Activated CD8-positive, alpha-beta memory T cell treated with anti-CD3 and anti-CD28 coated beads for 36 hours (primary cell): ENCODE results near the gene HLA-DRB1. TPM values are rescaled to one million over a fixed set of nuclear protein-coding genes. Genes with fewer than 3 reads are reported as not detected.
"Not testable (repeated sequence)": the region's sequence is repeated elsewhere in the genome, so short reads cannot be mapped to it uniquely, and the experiment has no call there.

ENCODE experiments used
- CTCF ChIA-PET: fragments of 350-600 bp; sonication (Branson Sonifier 250); formaldehyde crosslinking; loops from one replicate; lab custom pipeline; 2021; ENCODE audit warnings: antibody characterized with exemption; lab: Charles Lee
- POLR2A ChIA-PET: fragments of 350-600 bp; sonication (Branson Sonifier 250); formaldehyde crosslinking; loops from one replicate; lab custom pipeline; 2021; ENCODE audit warnings: antibody characterized with exemption; lab: Charles Lee
- total RNA-seq, 2 experiments: library from RNA; stranded (reverse); gene quantifications; one replicate each; pipeline ENCODE4 v1.2.3, GENCODE V29; 2021

The HLA-DRB1 gene
- total RNA-seq, 2 experiments from 2014 or later: 10.8 to 10.9 TPM

DNA sequence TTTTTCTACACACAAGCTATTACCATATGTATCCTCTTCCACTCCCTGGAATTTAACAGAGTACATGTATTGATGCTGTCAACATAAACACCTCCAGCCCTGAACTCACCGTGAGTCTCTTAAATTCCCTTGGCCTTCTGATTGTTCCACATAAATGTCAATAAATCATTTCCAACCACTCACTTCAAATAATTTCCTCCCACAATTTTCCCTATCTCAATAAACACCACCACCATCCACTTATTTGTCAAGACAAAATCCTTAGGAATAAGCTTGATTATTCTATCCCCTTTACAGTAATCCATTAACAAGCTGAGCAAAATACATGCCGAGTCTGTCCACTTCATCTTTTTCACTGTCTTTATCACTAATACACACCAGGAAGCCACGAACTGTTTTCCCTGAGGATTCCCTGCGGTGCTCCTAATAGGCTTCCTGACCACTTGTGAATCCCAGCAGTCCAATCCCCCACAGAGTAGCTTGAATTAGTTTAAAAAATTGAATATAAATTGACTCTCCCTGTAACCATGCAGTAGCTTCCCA is 19.2 kb downstream of the HLA-DRB1 start:
- CTCF ChIA-PET: no interaction called here
- POLR2A ChIA-PET: no interaction called here

DNA sequence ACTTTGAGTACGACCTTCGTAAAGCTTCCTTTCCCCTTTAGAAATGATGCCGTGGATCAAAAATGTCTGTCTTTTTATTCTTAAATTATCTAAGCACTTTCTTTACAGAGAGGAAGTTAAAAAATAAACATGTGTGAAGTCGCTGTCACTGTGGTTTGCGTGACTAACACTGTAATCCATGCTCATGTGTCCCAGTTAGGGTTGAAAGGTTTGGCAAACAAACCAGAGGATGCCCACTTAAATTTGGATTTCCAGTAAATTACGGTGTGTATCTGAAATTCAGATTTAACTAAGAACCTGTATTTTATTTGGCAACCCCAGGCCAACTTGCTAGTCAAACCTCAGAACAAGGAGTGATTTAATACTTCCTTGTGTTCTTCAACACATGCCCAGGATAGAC is 21.1 kb downstream of the HLA-DRB1 start:
- CTCF ChIA-PET: no interaction called here
- POLR2A ChIA-PET: no interaction called here

DNA sequence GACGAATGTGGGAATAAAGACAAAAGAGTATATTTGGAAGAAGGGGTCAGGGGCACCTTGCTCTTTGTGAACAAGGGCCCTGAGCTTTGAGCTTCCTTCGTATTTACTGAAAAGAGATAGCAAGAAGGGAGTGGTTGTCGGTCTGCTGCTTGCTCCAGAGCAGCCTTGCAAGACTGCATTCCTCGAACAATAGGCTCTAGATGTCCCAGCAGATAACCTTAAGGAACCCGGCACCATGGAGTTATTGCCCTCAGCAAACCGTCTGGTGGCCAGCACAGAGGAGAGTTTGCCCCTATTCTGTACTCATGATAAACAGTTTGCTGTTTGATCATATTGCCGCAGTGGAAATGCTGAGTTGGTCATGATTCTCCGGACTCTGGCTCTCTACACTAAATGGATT is 22.7 kb downstream of the HLA-DRB1 start:
- POLR2A ChIA-PET: no interaction called here
- CTCF ChIA-PET: no interaction called here

DNA sequence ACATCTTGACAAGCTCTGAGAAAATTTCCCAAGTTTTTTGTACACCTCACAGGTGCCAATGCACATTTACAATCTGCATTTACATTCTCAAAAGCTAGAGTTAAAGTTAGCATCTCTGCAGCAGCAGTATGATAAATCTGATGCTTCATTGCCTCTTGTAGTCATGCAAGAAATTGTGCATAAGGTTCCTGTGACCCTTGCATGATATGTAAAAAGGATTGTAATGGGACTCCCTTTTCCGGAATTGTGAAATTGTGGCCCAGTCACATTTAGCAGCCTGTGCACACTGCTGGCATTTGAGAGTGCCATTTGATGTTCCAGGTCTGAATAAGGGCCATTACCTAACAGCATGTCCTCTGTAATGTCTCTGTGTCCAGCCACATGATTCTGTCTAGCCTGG is 24.1 kb downstream of the HLA-DRB1 start:
- POLR2A ChIA-PET: no interaction called here
- CTCF ChIA-PET: no interaction called here

DNA sequence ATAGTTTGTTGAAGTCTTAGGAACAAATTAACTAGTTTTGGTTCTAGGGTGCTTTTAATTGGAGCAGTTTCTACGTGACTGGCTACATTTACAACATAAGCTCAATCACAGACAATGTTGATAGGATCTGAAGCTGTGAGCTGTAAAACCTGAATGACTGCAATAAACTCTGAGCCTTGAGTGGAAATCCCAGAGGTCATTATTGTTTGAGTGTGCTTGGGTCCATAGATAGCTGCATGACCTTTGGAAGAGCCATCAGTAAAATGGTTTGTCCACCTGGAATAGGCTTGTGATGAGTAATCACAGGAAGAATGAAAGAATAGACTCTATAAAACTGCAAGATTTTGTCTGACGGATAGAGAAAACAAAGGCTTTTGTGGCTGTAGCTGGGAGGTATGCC is 26.7 kb downstream of the HLA-DRB1 start:
- POLR2A ChIA-PET: no interaction called here
- CTCF ChIA-PET: no interaction called here

DNA sequence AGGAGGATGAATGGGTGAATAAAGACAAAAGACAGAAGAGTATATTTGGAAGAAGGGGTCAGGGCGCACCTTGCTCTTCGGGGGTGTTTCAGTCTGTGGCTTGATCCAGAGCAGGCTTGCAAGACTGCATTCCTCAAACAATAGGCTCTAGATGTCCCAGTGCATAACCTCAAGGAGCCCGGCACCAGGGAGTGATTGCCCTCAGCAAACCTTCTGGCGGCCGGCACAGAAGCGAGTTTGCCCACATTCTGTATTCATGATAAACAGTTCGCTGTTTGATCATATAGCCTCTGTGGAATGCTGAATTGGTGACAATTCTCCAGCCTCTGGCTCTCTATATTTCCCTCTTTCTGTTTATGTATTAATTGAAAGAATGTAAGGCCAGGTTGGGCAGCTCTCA is 29.9 kb downstream of the HLA-DRB1 start:
- POLR2A ChIA-PET: no interaction called here
- CTCF ChIA-PET: no interaction called here

DNA sequence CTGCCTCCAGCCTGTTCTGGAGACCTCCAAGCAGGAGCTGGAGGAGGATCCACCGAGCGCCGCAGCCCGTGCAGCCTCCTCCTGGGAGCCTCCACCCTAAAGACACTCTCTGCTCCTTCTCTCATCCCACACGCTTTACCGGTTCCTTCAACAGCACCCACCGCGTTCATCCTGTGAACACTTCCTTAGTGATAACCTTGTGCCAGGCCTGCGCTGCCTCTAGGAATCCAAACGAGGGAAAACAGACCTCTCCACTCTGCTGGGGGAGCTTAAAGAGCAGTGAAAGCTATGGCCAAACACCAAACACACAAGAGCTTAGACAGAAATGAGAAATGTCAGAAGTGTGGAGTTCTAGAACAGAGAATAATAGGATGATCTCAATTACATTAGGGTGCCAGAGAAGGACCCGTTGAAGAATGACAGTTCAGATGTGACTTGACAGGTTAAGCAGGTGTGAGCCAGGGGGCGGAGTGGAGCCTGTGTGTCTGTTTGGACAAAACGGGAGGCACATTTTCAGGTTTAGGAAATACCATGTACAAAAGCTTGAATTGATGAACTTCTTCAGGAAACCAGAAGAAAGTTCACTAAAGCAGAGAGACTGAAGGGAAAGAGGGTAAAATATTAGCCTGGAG is 31.1 kb downstream of the HLA-DRB1 start:
- ChIA-PET CTCF (no interaction called here), POLR2A (no interaction called here)

DNA sequence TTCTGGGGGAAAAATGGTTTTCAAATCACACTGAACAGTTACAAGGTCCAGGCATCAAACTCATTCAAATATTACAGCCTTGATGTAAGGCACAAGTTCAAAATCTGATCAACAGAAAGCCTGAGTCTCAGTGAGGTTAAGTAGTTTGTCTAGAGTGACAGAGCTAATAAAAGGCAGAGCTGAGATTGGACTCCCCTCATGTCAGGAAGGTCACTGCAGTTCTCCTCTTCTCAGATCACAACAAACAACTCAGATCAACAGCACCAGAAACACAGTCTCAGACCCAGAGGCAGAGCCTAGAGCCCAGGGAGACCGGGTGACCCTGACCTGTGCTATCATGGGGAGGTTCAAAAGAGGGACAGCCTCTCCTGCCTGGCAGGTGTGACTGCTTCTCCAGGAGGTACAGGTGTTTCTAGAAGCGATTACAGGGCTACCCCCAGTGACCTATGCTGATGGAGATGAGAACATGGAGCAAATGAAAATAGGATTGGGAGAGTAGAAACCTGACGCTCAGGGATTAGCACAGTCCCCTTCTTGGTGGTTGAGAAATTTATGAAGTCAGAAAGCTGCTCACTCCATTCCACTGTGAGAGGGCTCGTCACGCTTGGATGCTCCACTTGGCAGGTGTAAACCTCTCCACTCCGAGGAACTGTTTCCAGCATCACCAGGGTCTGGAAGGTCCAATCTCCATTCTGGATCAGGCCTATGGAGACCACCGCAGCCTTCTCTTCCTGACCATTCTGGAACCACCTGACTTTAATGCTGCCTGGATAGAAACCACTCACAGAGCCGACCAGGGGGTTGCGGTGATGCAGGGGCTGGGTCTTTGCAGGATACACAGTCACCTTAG is 35.3 kb downstream of the HLA-DRB1 start:
- CTCF ChIA-PET: no interaction called here
- POLR2A ChIA-PET: no interaction called here

DNA sequence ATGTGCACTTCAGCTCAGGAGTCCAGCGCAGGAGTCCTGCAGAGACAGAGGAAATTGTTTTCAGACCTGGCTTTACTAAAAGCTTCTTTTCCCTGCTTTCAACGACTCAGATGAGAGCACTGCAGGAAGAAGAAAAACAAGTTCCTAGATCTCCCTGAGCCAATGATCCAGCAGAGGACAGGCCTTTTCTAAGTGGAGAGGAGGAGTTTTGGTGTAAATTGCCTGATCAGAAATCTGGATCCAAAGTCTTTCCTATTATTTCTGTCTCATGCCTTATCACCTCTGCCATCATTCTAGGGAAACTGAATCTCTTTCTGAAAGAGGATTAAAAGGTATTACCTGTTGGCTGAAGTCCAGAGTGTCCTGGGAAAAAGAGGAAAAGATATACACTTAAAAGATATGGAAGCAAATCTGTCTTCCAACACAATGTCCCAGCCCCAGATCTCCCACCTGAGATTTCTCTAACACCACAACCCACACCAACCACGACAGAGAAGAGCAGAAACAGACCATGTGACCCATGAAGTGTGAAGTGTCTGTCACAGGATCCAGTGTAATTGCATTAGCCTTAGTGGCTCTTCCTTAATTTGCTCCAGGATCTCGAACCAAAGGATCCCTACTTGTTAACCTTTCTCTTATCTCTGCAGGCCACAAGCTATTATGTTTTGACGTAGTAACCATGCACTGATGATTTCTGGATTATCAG is 36.5 kb downstream of the HLA-DRB1 start:
- POLR2A ChIA-PET: no interaction called here

DNA sequence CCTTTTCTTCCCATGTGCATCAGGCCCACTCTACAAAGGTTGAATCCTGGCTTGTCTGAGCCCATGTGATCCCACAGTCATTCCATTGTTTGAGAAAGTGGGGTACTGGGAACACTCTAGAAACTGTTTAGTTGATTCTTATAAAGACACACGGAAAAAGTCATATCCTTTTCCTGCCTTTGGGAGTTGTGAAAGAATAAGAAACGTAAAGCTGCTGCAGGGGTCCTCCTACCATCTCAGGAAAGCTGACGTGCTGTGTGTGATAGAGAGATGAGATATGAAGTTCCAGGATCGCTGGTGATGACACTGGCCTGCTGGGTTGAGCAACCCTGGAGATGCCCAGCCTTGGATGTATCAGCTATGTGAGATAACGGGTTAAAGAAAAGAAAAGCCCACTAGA is 38.2 kb downstream of the HLA-DRB1 start:
- ChIA-PET CTCF (no interaction called here), POLR2A (no interaction called here)

More for the DNA sequence above, 36.5 kb downstream of the HLA-DRB1 start:
- CTCF ChIA-PET: no interaction called here

DNA sequence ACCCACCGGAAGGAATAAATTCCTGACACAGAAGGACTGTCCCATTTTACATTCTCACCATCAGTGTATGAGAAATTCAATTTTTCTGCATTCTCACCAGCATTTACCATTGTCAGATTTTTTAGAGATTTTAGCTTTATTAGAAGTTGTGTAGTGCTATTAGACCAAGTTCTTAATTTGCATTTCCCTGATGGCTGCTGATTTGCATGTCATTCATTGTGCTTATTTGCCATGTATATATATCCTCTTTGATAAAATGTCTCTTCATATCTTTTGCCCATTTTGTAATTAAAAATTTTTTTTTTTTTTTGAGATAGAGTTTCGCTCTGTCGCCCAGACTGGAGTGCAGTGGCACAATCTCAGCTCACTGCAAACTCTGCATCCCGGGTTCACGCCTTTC is 49.8 kb downstream of the HLA-DRB1 start:
- ChIA-PET POLR2A (no interaction called here), CTCF (no interaction called here)

DNA sequence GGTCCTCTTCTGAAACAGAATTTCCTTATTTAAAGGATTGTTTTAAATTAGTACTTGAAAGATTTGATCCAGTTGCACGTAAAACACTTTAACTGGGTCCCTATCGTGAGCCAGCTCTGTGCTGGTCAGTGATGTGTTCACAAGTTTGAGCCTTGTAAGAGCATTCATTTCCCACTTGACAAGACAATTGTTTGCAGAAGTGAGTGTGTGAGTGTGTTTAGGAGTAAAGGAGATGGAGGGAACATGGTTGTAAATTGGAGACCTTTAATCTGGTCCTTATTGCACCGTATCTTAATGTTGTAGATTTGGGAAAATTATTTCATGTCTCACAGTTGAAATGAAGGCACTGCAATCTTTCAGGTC is 59.2 kb downstream of the HLA-DRB1 start:
- CTCF ChIA-PET: not testable (repeated sequence)
- POLR2A ChIA-PET: interaction anchor here (0.6 kb wide), 2 partner anchors 84 to 1818 kb away, joined by 3 to 4 read pairs; no protein-coding TSS in a partner anchor

DNA sequence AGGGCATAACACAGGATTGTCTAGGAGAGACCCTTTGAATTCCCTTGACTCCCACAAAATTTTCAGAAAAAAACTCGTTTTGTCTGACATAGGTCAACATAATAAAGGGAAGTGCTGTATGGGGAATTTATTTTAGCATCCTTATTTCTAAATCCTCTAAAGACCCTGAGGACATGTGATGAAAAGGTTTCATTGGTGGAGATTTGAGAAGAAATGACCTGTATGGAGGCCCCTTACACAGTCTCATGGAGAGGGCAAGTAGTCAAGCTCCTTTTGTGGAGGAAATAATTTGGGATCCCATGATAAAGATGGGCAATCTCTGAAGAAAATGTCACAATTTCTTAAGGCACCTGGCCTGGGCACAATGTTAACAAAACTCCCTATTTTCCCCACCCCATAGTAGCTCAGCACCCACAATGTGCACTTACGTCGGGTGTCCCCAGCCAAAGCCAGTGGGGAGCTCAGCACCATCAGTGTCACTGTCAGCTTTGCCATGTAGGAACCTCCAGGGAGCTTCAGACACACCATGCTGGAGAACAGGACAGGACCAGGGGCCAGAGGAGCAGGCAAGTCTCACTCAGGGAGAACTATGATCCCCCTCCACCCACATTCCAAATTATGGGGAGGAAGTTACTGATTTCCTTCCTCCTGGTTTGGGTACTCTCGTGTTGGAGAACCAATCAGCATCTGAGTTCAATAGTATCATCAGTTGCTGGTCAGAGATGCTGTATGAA is 59.8 kb downstream of the HLA-DRB1 start, which contains the start of gene HLA-DRB5:
Gene HLA-DRB5, minus strand, starts transcription at position 591 of the 734 bp plus-strand sequence. Its CDS starts 63 bp downstream, at position 528.
- CTCF ChIA-PET: no interaction called here
- POLR2A ChIA-PET: interaction anchor here (0.6 kb wide), 2 partner anchors 83 to 1818 kb away, joined by 3 to 4 read pairs; no protein-coding TSS in a partner anchor

Other genes with a start within 250 kb of the HLA-DRB1 start
- gene TSBP1, start 217.9 kb downstream of the HLA-DRB1 start, total RNA-seq: not detected
- not detected for gene BTNL2, start 182.7 kb downstream of the HLA-DRB1 start, total RNA-seq
- gene HLA-DRA, start 150.0 kb downstream of the HLA-DRB1 start, total RNA-seq: 10 to 100 TPM; 12.4 to 12.9 TPM
- gene HLA-DRB5, start 59.6 kb downstream of the HLA-DRB1 start, total RNA-seq: under 1 TPM in 1 of 2 experiments, not detected in 1; 0.23 TPM
- gene HLA-DQA1, start 47.6 kb upstream of the HLA-DRB1 start, total RNA-seq: 1 to 10 TPM; 6.9 to 8.7 TPM
- gene HLA-DQB1, start 76.8 kb upstream of the HLA-DRB1 start, total RNA-seq: 10 to 100 TPM in 1 of 2 experiments, 1 to 10 TPM in 1; 9.5 to 11.6 TPM
- under 1 TPM; 0.48 to 0.55 TPM for gene HLA-DQA2, start 151.5 kb upstream of the HLA-DRB1 start, total RNA-seq
- under 1 TPM in 1 of 2 experiments, not detected in 1; 0.36 TPM for gene HLA-DQB2, start 173.7 kb upstream of the HLA-DRB1 start, total RNA-seq
- gene HLA-DOB, start 227.2 kb upstream of the HLA-DRB1 start, total RNA-seq: 1 to 10 TPM in 1 of 2 experiments, under 1 TPM in 1; 0.72 to 1.2 TPM
- gene TAP2, start 248.9 kb upstream of the HLA-DRB1 start, total RNA-seq: 100 to 1,000 TPM; 178 to 199 TPM